ENCODE data around the gene MZB1. TPM values are rescaled to one million over a fixed set of nuclear protein-coding genes. Genes with fewer than 3 reads are reported as not detected.

The MZB1 gene
- total RNA-seq, 4 donors from 2014 or later, result 0.49 to 11.0 (median 2.0) TPM

DNA sequence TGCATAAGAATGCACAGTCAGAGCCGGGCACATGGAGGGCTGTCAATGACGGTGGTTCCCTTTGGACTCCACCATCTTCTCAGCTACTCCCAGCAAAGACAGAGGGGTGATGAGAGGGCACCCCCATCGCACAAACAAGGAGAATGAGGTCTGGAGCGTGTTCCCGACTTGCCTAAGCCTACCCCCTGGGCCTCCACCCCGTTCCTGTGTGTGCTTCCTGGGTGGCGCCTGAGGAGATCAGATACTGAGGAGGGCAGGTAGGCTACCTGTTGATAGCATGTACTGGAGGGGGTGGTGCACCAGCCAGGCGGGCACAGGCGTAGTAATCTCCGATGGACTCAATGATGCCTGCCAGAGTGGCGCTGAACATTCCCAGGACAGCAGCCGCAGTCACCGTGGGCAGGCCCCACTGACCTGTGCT is 10.8 kb downstream of the MZB1 start:
- Histone ChIP-seq H3K36me3 (peaks cover 0 to 6% (median 0%) of the 10 kb centered on the region in 3 donors), H3K4me1 (peaks cover 5 to 27% (median 9%) of the 10 kb centered on the region in 3 donors), H3K27me3 (no peaks in the 10 kb centered on the region), H3K4me3 (no peak overlapping the region), H3K27ac (no peak overlapping the region), H3K9me3 (no peaks in the 10 kb centered on the region)
- intact Hi-C loops (cut with DNase I), result no loop called here
- WGBS, 2 donors, result 61 to 72% methylated on average over 3 to 4 of the region's 13 CpGs
- no peak for DNase-seq
- TF ChIP-seq CTCF (IDR thresholded peaks at IDR 0.05), result no peak
- TF ChIP-seq POLR2A (IDR thresholded peaks at IDR 0.05), result no peak

GRCh38 chr5:139378101-139378825 is 11.4 kb downstream of the MZB1 start:
- intact Hi-C loops (cut with DNase I), result no loop called here
- DNase-seq, result no peak
- 81 to 83% methylated on average over 26 to 40 of the region's 47 CpGs for WGBS, 2 donors

GRCh38 chr5:139377226-139377625 is 12.5 kb downstream of the MZB1 start:
- no peak for DNase-seq
- Histone ChIP-seq H3K4me1 (peaks cover 5 to 31% (median 6%) of the 10 kb centered on the region in 3 donors), H3K27me3 (no peaks in the 10 kb centered on the region), H3K9me3 (no peaks in the 10 kb centered on the region), H3K36me3 (peaks cover 0 to 19% (median 0%) of the 10 kb centered on the region in 3 donors), H3K27ac (no peak overlapping the region), H3K4me3 (no peak overlapping the region)
- 82 to 100% methylated on average over 2 to 3 of the region's 3 CpGs for WGBS, 2 donors
- TF ChIP-seq CTCF (IDR thresholded peaks at IDR 0.05) (no peak), POLR2A (IDR thresholded peaks at IDR 0.05) (no peak)
- intact Hi-C loops (cut with DNase I), result no loop called here

More at GRCh38 chr5:139378101-139378825, 11.4 kb downstream of the MZB1 start:
- H3K27me3 ChIP-seq, result no peaks in the 10 kb centered on the region
- no peaks in the 10 kb centered on the region for H3K9me3 ChIP-seq
- no peak overlapping the region for H3K4me3 ChIP-seq
- peaks cover 5 to 27% (median 6%) of the 10 kb centered on the region in 3 donors for H3K4me1 ChIP-seq
- no peak overlapping the region for H3K27ac ChIP-seq
- TF ChIP-seq POLR2A (IDR thresholded peaks at IDR 0.05), result no peak
- H3K36me3 ChIP-seq, result peaks cover 0 to 9% (median 0%) of the 10 kb centered on the region in 3 donors

DNA sequence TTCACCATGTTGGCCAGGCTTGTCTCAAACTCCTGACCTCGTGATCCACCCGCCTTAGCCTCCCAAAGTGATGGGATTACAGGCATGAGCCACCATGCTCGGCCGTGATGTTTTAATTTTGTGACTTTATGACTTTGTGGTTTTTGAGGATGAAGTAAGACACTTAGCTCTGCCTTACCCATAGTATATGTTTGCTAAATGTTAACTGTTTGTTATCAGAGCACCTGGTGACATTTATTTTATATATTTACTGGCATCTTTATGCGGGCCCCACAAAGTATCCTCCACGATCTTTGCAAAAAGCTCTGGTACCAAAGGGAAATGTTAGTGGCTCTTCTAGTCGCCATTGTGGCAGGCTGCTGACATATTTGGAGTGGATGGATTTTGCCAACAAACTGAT is 13.3 kb downstream of the MZB1 start:
- no peak overlapping the region for H3K4me3 ChIP-seq
- intact Hi-C loops (cut with DNase I), result no loop called here

GRCh38 chr5:139374909-139375308 is 14.8 kb downstream of the MZB1 start:
- no peak for DNase-seq
- peaks cover 5 to 31% (median 6%) of the 10 kb centered on the region in 3 donors for H3K4me1 ChIP-seq
- no peak overlapping the region for H3K27ac ChIP-seq
- no peak overlapping the region for H3K4me3 ChIP-seq
- intact Hi-C loops (cut with DNase I), result no loop called here
- H3K36me3 ChIP-seq, result peaks cover 0 to 42% (median 11%) of the 10 kb centered on the region in 3 donors
- no peak for TF ChIP-seq POLR2A (IDR thresholded peaks at IDR 0.05)
- no peak for TF ChIP-seq CTCF (IDR thresholded peaks at IDR 0.05)
- H3K27me3 ChIP-seq, result no peaks in the 10 kb centered on the region
- 78 to 100% methylated on average over 2 of the region's 2 CpGs for WGBS, 2 donors
- no peaks in the 10 kb centered on the region for H3K9me3 ChIP-seq

More for the DNA sequence above, 13.3 kb downstream of the MZB1 start:
- H3K27ac ChIP-seq, result no peak overlapping the region
- WGBS, 2 donors, result 90% methylated on average over 7 of the region's 7 CpGs
- H3K9me3 ChIP-seq, result no peaks in the 10 kb centered on the region
- H3K27me3 ChIP-seq, result no peaks in the 10 kb centered on the region
- H3K4me1 ChIP-seq, result peaks cover 5 to 31% (median 6%) of the 10 kb centered on the region in 3 donors
- TF ChIP-seq POLR2A (IDR thresholded peaks at IDR 0.05) (no peak), CTCF (IDR thresholded peaks at IDR 0.05) (no peak)
- peaks cover 0 to 28% (median 0%) of the 10 kb centered on the region in 3 donors for H3K36me3 ChIP-seq
- no peak for DNase-seq

Data from esophagus squamous epithelium (tissue), 5 donors.